ENCODE results near the gene TENM4. TPM values are rescaled to one million over a fixed set of nuclear protein-coding genes. Genes with fewer than 3 reads are reported as not detected.
"Not testable (repeated sequence)": the region's sequence is repeated elsewhere in the genome, so short reads cannot be mapped to it uniquely, and the experiment has no call there.

The TENM4 gene
- total RNA-seq, 8 experiments from 2014 or later: 0.59 to 82.2 (median 24.2) TPM

DNA sequence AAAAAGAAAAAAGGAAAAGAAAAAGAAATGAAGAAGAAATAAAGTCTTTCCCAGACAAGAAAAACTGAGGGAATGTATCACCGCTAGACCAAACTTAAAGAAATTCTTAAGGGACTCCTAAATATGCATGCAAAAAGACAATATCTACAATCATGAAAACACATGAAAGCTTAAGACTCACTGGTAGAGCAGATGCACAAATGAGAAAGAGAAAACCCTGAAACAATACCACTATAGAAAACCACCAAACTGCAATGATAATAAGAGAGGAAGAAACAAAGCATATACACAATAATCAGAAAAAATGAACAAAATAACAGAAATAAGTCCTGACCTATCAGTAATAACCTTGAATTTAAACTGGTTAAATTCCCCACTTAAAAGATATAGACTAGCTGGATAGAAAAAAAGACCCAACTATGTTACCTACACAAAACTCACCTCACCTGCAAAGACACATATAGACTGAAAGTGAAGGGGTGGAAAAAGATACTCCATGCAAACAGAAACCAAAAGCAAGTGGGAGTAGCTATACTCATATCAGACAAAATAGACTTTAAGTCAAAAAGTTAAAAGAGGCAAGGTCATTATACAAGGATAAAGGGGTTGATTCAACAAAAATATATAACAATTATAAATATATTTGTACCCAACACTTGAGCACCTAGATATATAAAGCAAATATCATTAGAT, 804.9 kb downstream of the TENM4 start:
- Histone ChIP-seq H3K27ac (no peak overlapping the region), H3K4me1 (replicated peaks in 1 of 2) (no peaks in the 10 kb centered on the region), H3K4me3 (no peak overlapping the region)
- 84 to 100% (median 96%) methylated on average over 1 of the region's 1 CpG; no CpG with 5 or more reads in 2 of the 10 experiments for WGBS, 10 experiments
- no peak for ATAC-seq (replicated peaks in 6 of 8)
- in situ Hi-C loops (cut with MboI; ENCODE audit: low pct_unique_long_range_greater_than_20kb in 2 of 9, low sequenced_read_pairs in 9 of 9, unreplicated experiment in 9 of 9): no loop called here

DNA sequence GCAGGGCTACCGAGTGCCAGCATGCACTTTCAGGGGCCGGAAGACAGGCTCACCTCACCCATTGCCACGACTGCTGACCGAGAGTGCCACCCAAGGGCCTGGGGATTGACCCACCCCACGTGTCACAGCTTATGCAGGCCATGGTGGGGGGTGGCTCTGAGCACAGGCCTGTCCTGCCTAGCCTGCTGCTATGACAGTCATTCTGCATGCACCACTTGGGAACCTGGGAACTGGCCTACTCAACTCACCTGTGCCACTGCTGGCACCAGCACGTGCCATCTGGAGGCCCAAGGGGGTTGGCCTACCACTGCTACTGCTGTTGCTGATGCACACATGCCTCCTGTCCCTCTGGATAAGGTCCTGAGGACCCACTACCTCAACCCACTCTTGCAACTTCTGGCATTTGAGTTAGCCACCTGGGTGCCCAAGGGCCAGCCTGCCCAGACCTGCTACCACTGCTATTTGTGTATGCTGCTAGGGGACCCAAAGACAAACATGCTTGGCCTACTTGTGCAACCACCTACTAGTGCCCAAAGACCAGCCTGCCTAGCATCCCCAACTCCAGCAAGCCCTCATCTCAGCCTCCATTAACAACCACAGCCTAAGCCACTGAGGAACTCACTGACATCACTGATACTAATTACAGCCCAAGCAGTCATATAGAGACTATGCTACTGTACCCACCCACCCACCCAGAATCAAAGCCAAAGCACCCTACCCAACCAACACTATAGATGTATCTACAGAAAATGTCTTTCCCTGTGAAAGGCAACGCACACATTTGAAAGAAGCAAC, 807.1 kb downstream of the TENM4 start:
- WGBS, 10 experiments: 30 to 100% (median 83%) methylated on average over 1 to 4 of the region's 7 CpGs; no CpG with 5 or more reads in 1 of the 10 experiments
- no peak for ATAC-seq (replicated peaks in 6 of 8)

DNA sequence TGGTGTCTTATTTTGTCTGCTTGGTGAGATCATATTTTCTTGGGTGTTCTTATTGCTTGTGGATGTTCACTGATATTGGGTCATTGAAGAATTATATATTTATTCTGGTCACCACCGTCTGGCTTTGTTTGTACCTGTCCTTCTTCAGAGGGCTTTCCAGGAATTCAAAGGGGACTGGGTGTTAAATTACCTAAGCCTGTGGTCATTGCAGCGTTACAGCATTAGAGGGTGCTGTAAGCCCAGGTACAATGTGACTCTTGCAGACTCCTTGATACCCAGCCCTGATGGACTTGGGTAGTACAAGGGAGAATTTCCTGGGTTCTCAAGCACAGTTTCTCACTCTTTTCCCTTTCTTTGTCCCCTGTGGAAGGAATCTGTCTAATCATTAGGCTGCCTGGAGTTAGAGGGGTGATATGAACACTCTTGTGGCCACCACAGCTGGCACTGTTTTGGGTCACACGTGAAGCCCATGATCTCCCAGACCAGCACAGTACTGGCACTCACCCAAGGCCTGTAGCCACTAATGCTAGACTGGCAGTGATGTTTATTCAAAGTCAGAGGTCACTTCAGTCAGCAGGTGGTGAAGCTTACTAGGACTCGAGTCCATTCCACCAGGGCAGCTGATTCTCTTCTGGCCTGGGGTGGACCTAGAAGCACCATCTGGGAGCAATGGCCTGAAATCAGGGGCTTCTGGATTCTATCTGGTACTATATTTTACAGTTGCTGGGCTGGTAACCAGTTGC, 810.1 kb downstream of the TENM4 start:
- no peak for ATAC-seq (replicated peaks in 6 of 8)
- Histone ChIP-seq H3K4me1 (replicated peaks in 1 of 2) (no peaks in the 10 kb centered on the region), H3K27ac (no peak overlapping the region), H3K4me3 (no peak overlapping the region)
- in situ Hi-C loops (cut with MboI; ENCODE audit: low pct_unique_long_range_greater_than_20kb in 2 of 9, low sequenced_read_pairs in 9 of 9, unreplicated experiment in 9 of 9): no loop called here
- 45 to 89% (median 76%) methylated on average over 1 to 2 of the region's 4 CpGs; no CpG with 5 or more reads in 4 of the 10 experiments for WGBS, 10 experiments

More for the DNA sequence above, 807.1 kb downstream of the TENM4 start:
- H3K4me1 ChIP-seq (replicated peaks in 1 of 2): no peaks in the 10 kb centered on the region
- H3K4me3 ChIP-seq: no peak overlapping the region
- H3K27ac ChIP-seq: no peak overlapping the region
- in situ Hi-C loops (cut with MboI; ENCODE audit: low pct_unique_long_range_greater_than_20kb in 2 of 9, low sequenced_read_pairs in 9 of 9, unreplicated experiment in 9 of 9): no loop called here

DNA sequence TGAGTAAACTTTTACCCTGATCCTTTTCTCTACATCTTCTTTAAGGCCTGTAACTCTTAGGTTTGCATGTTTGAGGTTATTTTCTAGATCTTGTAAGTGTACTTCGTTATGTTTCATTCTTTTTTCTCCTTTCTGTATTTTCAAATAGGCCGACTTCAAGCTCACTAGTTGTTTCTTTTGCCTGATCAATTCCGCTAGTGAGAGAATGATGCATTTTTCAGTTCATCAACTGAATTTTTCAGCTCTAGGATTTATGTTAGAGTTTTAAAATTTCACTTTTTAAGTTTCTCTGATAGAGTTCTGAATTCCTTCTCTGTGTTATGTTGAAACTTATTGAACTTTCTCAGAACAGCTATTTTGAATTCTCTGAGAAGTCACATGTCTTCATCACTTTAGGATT, 810.7 kb downstream of the TENM4 start:
- ATAC-seq (replicated peaks in 6 of 8): no peak
- H3K27ac ChIP-seq: no peak overlapping the region
- 33 to 94% (median 64%) methylated on average over 3 of the region's 3 CpGs; no CpG with 5 or more reads in 2 of the 10 experiments for WGBS, 10 experiments
- H3K4me1 ChIP-seq (replicated peaks in 1 of 2): no peaks in the 10 kb centered on the region
- H3K4me3 ChIP-seq: no peak overlapping the region
- in situ Hi-C loops (cut with MboI; ENCODE audit: low pct_unique_long_range_greater_than_20kb in 2 of 9, low sequenced_read_pairs in 9 of 9, unreplicated experiment in 9 of 9): no loop called here

DNA sequence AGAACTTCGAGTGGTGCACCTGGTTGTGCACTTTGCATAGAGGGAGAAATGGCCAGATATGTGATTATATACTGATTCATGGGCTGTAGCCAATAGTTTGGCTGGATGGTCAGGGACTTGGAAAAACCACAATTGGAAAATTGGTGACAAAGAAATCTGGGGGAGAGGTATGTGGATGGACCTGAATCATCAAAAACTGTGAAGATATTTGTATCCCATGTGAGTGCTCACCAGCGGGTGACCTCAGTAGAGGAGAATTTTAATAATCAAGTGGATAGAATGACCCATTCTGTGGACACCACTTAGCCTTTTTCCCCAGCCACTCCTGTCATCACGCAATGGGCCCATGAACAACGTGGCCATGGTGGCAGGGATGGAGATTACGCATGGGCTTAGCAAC, 818.2 kb downstream of the TENM4 start:
- Histone ChIP-seq H3K4me3 (no peak overlapping the region), H3K27ac (no peak overlapping the region), H3K4me1 (replicated peaks in 1 of 2) (no peaks in the 10 kb centered on the region)
- WGBS, 10 experiments: 5 to 83% (median 42%) methylated on average over 1 to 4 of the region's 5 CpGs; no CpG with 5 or more reads in 3 of the 10 experiments
- ATAC-seq (replicated peaks in 6 of 8): no peak
- in situ Hi-C loops (cut with MboI; ENCODE audit: low pct_unique_long_range_greater_than_20kb in 2 of 9, low sequenced_read_pairs in 9 of 9, unreplicated experiment in 9 of 9): no loop called here

DNA sequence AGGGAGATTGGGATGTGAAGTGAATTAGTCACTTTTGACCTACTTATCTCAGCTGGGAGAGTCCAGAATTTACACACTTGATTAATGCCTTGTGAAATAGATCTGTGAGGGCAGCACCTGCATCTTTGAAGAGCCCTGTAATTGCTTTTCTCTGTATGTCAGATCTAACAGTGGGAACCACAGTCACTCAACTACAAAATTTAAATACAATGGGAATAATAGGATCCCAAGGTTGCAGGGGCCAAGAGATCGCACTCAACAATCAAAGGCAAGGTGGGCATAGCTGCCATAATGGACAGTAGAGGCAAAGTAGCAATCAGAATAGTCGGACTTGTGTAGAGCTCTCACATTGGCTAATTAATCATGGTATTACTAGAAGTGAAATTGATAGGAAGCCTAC, 820.7 kb downstream of the TENM4 start:
- no peak for ATAC-seq (replicated peaks in 6 of 8)
- H3K4me3 ChIP-seq: no peak overlapping the region
- no peak overlapping the region for H3K27ac ChIP-seq
- 10 to 86% (median 50%) methylated on average over 1 to 2 of the region's 2 CpGs; no CpG with 5 or more reads in 3 of the 10 experiments for WGBS, 10 experiments
- in situ Hi-C loops (cut with MboI; ENCODE audit: low pct_unique_long_range_greater_than_20kb in 2 of 9, low sequenced_read_pairs in 9 of 9, unreplicated experiment in 9 of 9): no loop called here
- H3K4me1 ChIP-seq (replicated peaks in 1 of 2): no peaks in the 10 kb centered on the region

DNA sequence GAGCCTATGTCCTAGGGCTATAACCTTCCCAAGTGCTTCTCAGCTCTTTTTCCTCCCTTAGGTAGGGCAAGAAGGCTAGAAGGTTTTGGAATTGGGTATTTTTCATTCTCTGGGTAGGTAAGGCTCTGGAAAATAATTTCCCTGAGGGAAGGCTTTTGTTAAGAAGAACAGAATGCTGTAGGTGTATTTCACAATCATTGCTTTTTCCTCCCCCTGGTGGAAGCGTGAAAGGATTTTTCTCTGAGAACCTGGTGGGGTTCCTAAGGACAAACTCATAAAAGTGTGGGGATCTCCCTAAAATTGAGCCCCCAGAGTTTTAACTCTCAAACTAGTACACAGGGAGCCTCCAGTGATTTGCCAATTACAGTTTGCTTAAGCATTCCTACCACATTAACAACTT, 825.1 kb downstream of the TENM4 start:
- no peak overlapping the region for H3K4me3 ChIP-seq
- in situ Hi-C loops (cut with MboI; ENCODE audit: low pct_unique_long_range_greater_than_20kb in 2 of 9, low sequenced_read_pairs in 9 of 9, unreplicated experiment in 9 of 9): no loop called here
- H3K27ac ChIP-seq: no peak overlapping the region
- 43 to 100% (median 100%) methylated on average over 1 of the region's 1 CpG; no CpG with 5 or more reads in 3 of the 10 experiments for WGBS, 10 experiments
- no peak for ATAC-seq (replicated peaks in 6 of 8)
- no peaks in the 10 kb centered on the region for H3K4me1 ChIP-seq (replicated peaks in 1 of 2)

DNA sequence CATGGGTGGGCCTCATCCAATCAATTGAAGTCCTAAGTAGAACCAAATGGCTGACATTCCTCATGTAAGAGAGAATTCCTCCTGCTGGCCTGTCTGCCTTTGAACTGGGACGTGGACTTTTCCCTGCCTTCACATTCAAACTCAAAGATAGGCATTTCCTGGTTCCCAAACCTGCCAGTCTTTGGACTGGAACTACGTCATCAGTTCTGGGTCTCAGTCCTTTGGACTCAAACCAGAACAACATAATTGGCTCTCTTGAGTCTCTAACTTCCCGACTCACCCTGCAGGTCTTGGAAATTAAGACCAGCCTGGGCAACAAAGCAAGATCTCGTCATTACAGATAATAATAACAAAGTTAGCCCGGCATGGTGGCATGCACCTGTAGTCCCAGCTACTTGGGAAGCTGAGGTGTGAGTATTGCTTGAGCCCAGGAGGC, 827.4 kb downstream of the TENM4 start:
- in situ Hi-C loops (cut with MboI; ENCODE audit: low pct_unique_long_range_greater_than_20kb in 2 of 9, low sequenced_read_pairs in 9 of 9, unreplicated experiment in 9 of 9): no loop called here
- Histone ChIP-seq H3K4me1 (replicated peaks in 1 of 2) (no peaks in the 10 kb centered on the region), H3K27ac (no peak overlapping the region), H3K4me3 (no peak overlapping the region)
- no peak for ATAC-seq (replicated peaks in 6 of 8)
- 17 to 89% (median 69%) methylated on average over 1 to 5 of the region's 5 CpGs for WGBS, 10 experiments

DNA sequence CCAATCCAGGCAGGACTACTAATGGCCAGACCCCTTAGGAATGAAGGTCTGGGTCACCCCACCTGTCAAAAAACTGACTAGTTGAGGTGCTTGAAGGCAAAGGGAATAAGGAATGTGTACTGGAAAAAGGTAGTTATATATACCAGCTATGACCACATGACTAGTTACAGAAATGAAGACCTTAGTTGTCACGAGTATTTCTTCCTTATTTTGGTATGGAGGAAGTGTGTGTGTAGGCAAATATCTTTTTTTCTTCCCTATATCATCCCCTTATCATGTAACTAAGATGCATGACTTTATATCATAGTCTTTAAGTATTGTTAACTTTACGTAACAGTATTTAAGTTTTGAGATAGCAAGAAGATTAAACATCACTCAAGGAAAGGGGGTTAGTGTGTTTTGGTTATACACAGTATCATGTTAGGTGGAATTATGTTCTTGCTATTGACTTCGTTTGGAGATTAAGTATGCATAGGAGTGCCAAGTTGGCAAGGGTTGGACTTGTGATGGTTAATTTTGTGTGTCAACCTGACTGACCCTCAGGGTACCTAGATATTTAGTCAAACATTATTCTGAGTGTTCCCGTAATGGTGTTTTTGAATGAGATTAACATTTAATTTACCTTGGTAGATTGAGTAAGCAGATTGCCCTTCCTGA, 828.0 kb downstream of the TENM4 start:
- H3K4me3 ChIP-seq: no peak overlapping the region
- 13 to 100% (median 63%) methylated on average over 2 to 4 of the region's 4 CpGs for WGBS, 10 experiments
- in situ Hi-C loops (cut with MboI; ENCODE audit: low pct_unique_long_range_greater_than_20kb in 2 of 9, low sequenced_read_pairs in 9 of 9, unreplicated experiment in 9 of 9): no loop called here
- no peak overlapping the region for H3K27ac ChIP-seq
- no peak for ATAC-seq (replicated peaks in 6 of 8)
- H3K4me1 ChIP-seq (replicated peaks in 1 of 2): no peaks in the 10 kb centered on the region

DNA sequence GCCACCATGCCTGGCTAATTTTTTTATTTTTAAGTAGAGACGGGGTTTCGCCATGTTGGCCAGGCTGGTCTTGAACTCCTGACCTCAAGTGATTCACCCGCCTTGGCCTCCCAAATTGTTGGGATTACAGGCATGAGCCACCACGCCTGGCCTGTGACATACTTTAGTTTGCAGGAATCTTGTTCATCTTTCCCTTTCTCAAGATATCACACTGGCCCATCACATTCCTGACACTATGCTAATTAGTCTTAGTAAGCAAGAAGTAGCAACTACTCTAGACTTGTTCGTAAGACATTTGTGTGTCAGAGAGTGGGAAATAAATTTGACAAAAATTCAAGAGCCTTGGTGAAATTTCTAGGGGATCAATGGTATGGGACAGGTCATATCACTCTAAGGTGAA, 831.5 kb downstream of the TENM4 start:
- H3K4me3 ChIP-seq; H3K27ac ChIP-seq; in situ Hi-C loops (cut with MboI; ENCODE audit: low pct_unique_long_range_greater_than_20kb in 2 of 9, low sequenced_read_pairs in 9 of 9, unreplicated experiment in 9 of 9); H3K4me1 ChIP-seq (replicated peaks in 1 of 2): not testable (repeated sequence)
- peak in 1 of 8 experiments; percentile 28 for ATAC-seq (replicated peaks in 6 of 8)
- 62 to 100% (median 87%) methylated on average over 1 to 5 of the region's 5 CpGs; no CpG with 5 or more reads in 3 of the 10 experiments for WGBS, 10 experiments

DNA sequence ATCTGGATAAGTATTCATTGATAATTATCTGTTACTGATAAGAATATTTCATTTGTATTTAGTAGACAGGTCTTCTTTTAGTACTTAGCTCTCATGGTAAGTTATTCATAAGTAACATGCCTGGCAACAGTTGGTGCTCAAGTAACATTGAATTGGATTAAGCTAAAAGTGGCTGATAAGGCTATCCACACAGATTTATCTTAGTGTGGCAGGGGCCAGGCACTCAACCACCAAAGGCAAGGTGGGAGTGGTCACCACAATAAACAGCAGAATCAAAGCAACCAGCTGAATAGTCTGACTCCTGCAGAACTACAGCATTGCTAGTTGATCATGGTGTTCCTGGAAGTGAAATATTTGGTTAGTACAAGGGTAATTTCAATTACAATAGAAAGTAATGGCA, 833.1 kb downstream of the TENM4 start:
- ATAC-seq (replicated peaks in 6 of 8): no peak
- Histone ChIP-seq H3K4me3 (no peak overlapping the region), H3K4me1 (replicated peaks in 1 of 2) (peaks cover 0 to 2% of the 10 kb centered on the region in 2 donors), H3K27ac (no peak overlapping the region)
- in situ Hi-C loops (cut with MboI; ENCODE audit: low pct_unique_long_range_greater_than_20kb in 2 of 9, low sequenced_read_pairs in 9 of 9, unreplicated experiment in 9 of 9): no loop called here

DNA sequence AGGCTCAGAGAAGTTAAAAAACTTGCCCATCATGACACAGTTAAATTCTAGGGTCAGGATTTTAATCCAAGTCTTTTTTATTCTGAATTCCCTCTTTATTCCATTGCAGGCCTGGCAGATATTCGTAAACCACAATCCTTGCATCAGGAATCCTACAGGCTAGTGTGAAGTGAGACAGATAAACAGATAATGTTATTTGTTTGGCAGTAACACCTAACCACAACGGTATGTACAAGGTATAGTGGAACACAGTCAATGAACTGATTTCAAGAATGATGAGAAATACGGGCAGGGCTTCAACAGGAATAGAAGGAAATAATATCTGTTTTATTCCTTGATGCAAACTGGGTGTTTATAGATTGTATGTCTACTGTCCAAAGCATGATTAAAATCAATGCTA, 834.2 kb downstream of the TENM4 start:
- WGBS, 10 experiments: 20 to 93% (median 80%) methylated on average over 2 to 3 of the region's 3 CpGs; no CpG with 5 or more reads in 3 of the 10 experiments
- Histone ChIP-seq H3K4me3 (no peak overlapping the region), H3K4me1 (replicated peaks in 1 of 2) (peaks cover 0 to 2% of the 10 kb centered on the region in 2 donors), H3K27ac (no peak overlapping the region)
- in situ Hi-C loops (cut with MboI; ENCODE audit: low pct_unique_long_range_greater_than_20kb in 2 of 9, low sequenced_read_pairs in 9 of 9, unreplicated experiment in 9 of 9): no loop called here
- ATAC-seq (replicated peaks in 6 of 8): no peak

DNA sequence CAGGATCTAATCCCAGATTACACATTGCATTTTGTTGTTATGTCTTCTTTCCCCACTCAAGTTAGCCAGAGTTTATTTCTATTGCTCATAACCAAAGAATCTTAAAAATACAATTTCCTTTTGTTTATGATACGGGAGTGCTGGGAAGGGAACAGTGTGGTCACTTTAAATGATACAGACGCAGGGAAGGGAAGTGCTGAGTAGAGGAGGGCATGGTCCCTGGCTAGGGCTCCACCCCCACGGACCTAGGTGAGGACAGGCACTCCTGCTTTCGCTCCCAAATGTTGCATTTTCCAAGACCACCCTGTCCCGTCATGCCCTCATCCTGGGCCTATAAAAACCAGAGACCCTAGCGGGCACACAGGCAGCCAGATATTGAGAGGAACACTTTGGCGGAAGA, 835.5 kb downstream of the TENM4 start:
- Histone ChIP-seq H3K27ac (no peak overlapping the region), H3K4me1 (replicated peaks in 1 of 2) (peaks cover 0 to 2% of the 10 kb centered on the region in 2 donors), H3K4me3 (no peak overlapping the region)
- WGBS, 10 experiments: 43 to 100% (median 80%) methylated on average over 1 to 6 of the region's 7 CpGs
- ATAC-seq (replicated peaks in 6 of 8): no peak
- in situ Hi-C loops (cut with MboI; ENCODE audit: low pct_unique_long_range_greater_than_20kb in 2 of 9, low sequenced_read_pairs in 9 of 9, unreplicated experiment in 9 of 9): no loop called here

All from motor neuron (in vitro differentiated cells).